GM19455 (cell line): ENCODE measurements around the gene NANOS3.

Experiments
- ATAC-seq: cut with Tn5 transposase; IDR thresholded peaks from one replicate; pipeline ENCODE4 v1.9.1; 2021; ENCODE audit not compliant: unreplicated experiment

Gene NANOS3

DNA sequence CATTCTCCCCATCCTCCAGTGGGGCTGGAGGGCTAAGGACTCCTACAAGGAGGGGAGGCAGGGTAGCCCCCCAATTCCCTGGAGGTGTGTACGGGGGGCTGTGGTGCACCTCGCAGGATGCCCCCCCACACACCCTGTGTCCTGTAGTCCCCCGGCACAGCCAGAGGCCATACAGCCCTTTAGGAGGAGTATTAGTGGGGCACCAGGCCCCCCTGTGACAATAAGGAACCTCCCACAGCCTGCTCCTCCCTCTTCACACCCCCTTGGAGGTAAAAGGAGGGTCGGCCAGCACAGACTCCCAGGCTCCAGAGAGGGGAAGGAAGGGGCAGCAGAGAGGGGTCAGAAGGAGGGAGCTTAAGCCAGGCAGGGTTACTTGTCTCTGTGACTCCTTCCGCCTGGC lies at the start of gene NANOS3:
TSS of gene NANOS3 (plus strand) at position 301 of the 400 bp plus-strand sequence. CDS start 115 bp downstream, outside the sequence.
- ATAC-seq = no peak

DNA sequence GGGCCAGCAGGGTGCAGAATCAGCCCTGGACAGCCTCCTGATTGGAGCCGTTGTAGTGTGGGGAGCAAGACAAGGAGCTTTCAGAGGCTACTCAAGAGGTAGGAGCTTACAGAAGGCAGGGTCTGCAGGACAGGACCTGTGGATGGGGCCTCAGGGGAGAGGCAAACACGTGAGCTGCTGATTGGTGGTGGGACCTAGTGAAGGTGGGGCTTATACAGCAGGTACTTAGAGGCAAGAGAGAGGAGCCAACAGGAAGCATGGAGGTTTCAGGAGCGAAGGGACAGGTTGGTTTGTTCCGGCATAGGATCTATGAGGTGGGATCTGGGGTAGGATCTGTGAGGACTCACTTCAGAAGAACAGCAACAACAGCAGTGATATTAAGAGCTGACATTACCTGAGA lies 49.3 kb upstream of the NANOS3 start:
- no peak for ATAC-seq

DNA sequence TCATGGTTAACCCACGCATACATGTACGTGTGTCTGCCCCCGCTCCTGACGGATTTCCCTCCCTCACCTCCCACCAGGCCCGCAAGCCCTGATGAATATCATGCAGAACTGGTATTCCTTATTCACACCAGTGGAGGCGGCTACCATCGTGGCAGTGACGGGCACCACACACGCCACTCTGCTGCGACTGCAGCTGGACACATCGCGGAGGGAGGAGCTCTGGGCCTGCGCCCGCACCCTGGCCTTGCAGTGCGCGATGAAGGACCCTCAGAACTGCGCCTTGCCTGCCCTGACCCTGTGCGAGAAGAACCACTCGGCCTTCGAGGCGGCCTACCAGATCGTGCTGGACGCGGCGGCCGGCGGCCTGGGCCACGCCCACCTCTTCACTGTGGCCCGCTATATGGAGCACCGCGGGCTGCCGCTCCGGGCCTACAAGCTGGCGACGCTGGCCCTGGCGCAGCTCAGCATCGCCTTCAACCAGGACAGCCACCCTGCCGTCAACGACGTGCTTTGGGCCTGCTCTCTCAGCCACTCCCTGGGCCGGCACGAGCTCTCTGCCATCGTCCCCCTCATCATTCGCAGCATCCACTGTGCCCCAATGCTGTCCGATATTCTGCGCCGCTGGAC lies 46.7 kb upstream of the NANOS3 start:
- ATAC-seq = no peak

DNA sequence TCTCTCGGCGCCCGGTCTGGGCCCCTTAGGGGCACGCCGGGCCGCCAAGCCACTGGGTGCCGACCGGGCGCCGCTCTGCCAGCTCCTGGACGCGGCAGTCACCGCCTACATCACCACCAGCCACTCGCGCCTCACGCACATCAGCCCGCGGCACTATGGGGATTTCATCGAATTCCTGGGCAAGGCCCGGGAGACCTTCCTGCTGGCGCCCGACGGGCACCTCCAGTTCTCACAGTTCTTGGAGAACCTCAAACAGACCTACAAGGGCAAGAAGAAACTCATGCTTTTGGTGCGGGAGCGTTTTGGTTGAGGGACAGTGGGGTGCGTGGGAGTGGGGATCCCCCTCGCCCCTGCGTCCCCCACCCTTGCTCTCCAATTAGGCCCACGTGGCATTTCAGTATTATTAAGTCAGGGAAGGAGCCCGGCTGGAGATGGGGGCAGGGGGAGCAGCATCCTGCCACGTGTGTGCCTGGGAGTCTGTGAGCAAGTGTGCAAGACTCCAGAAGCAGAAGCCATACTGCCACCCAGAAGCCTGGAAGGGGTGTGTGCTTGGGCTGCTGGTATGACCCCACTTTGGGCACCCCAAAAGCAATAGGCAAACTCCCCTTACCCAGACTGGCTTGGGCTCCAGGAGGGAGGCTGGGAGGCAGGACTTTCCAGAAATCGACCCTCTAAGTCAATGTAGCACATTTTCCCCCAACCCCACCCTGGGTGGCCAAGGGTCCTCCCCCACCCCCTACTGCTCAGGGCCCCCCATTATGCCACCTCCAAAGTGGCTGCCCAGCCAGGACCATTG lies 46.0 kb upstream of the NANOS3 start:
- no peak for ATAC-seq

DNA sequence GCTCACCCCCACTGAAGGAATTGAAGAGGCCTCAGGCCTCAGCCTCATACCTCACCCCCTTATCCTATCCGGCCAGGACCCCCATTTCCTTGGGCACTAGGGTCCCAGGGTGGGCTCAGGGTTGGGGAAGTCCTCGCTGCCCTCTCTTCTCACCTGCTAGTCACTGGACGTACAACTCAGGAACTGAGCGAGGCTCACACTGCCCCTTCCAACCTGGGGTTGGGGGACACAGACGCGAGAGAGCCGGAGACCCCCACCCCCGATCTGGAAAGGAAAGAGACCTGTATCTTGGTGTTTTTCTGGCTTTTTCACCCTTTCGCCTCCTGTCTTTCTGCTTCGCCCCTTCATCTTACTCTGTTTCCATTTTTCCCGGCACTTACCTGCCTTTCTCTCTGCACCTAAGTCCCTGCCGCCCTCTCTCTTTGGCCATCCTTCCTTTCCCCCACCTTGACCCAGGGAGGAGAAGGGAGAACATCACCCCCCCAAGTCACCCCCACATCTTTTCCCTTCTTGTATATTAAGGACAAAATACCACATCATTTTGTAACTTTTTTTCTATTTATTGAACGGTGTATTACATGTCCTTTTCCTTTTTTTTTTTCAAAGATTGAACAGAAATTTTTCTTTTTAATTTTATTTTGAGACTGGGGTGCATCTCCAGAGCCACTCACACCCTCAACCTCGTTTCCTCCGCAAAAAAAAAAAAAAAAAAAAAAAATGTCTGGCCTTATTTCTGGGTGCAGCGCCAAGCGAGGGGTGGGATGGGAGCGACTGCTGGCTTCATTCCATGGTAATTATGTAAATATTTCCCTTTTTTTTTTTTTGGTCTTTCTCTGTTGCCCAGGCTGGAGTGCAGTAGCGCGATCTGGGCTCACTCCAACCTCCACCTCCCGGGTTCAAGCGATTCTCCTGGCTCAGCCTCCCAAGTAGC lies 45.1 kb upstream of the NANOS3 start:
- ATAC-seq = no peak

DNA sequence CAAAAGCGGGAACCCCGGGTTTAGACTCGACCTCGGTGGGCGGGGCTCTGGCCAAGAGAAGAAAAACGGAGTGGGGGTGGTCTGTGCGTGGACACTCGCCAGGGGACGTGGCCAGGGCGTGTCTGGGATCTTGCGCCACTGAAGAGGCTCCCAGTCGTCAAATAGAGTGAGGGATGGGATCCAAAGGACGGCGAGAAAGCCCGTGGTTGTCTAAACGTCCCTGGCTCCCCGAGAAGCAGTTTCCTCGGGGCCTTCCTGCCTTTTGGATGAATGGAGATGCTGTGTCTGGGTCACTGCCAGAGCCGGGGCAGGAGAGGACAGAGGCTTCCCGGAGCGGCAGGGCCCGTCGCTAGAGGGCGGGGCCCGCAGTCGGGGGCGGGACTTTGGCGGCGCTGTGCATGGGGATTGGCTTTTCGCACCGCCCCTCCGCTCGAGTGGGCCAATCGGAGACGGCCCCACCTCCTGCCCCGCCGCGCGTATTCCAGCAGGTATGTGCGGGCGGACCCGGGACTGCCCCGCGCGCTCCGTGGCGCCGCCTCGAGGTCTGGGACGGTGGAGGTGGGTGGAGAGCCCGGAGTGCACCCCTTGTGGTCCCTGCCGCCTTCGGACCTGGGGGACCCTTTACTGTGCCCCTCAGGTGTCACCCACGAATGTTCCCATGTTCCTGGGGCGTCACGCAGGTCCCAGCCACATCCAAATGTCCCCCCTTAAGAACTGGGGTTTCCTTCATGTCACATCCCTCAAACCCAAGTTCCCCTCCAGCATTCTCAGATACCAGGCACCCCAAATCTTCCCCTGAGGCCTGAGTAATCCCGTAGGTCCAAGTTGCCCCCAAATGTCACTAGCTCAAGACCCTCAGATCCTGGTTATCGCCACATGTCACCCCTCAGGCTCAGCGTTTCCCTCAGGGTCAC lies 43.3 kb upstream of the NANOS3 start:
- peak; percentile 65 for ATAC-seq

DNA sequence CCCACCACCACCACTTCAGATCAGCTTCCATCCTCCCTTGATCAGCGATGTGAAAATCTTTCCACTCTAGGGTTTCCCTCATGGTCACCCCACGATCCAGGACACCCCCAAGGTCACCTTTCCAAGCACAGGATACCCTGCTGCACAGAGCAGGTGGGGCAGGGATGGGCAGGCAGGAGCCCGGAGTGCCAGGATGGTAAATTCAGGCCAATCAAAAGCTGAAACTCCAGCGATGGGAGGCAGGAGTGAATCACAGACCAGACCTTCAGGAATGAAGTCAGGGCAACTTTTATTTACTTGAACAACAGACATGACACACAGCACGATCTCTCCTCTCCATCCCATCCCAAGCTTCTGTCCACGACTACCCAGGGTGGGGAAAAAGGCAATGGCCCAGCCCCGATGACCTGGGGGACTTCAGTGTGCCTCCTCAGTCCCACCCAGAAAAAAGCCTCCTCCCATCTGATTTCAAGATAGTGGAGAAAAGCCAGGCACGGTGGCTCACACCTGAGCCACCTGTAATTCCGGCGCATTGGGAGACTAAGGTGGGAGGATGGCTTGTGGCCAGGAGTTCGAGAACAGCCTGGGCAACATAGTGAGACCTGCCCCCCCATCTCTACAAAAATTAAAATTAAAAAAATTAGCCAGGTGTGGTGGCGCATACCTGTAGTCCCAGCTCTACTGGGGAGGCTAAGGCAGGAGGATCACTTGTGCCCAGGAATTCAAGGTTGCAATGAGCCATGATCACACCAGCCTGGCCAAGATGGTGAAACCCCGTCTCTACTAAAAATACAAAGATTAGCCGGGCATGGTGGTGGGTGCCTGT lies 42.5 kb upstream of the NANOS3 start:
- no peak for ATAC-seq

DNA sequence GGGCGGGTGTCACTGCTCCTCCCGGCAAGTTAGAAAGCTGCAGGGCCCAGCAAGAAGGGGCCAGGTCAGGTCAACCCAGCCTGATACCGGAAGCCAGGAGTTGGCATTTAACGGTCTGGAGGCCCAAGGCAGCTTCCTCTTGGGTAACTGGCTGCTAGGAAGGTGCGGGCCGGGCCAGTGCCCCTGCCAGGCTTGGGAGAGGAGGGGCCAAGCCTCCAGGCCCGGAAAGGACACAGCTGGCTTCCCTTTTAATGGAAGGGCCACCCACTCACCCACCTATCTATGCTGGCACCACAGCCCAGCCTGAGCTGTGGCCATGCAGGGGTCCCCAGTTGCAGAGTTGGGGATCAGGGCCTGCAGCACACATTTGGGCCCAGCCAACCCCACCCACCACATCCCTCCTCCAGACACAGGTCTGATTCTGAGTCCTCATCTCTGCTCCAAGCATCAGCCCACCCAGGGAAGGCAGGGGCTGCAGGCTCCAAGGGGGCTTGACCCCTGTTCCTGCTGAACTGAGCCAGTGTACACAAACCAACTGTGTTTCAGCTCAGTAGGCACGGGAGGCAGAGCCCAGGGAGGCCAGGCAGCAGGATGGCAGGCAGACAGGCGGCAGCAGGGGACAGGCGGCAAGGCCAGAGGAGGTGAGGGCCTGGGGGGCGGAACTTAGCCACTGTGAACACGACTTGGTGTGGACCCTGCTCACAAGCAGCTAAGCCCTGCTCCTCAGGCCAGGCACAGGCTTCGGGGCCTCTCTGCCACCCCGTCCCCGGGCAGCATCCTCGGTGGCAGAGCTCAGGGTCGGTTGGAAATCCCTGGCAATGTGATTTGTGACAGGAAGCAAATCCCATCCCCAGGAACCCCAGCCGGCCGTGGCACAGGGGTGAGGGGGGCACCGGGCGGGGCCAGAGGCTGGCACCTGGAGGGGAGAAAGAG lies 40.9 kb upstream of the NANOS3 start:
- ATAC-seq = no peak

DNA sequence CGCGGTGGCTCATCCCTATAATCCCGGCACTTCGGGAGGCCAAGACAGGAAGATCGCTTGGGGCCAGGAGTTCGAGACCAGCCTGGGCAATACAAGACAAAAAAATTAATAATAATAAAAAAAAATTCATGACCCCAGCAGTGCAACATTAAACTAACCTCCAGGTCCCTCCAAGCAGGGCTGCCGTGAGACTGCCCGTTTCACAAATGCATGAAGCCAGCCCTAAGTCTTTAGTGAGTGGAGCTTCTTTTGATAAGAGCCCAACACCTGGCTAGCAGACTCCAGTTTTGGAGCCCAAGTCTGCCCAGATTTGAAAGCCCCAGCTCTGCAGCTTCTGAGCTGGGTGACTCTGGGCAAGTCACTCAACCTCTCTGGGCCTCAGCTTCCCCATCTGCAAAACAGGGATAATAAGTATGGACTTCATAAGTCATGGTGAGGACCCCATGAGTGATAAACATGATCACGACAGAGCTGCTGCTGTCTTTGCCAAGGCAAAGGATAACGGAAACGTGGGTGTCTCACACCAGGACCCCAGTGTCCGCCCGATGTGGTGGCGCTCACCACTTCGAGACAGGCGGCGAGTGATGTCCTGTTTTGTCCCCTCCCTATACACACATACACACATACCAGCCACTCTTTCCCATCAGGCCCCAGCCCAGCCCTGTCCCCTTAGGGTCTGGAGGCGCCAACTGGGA lies 38.4 kb upstream of the NANOS3 start:
- no peak for ATAC-seq

DNA sequence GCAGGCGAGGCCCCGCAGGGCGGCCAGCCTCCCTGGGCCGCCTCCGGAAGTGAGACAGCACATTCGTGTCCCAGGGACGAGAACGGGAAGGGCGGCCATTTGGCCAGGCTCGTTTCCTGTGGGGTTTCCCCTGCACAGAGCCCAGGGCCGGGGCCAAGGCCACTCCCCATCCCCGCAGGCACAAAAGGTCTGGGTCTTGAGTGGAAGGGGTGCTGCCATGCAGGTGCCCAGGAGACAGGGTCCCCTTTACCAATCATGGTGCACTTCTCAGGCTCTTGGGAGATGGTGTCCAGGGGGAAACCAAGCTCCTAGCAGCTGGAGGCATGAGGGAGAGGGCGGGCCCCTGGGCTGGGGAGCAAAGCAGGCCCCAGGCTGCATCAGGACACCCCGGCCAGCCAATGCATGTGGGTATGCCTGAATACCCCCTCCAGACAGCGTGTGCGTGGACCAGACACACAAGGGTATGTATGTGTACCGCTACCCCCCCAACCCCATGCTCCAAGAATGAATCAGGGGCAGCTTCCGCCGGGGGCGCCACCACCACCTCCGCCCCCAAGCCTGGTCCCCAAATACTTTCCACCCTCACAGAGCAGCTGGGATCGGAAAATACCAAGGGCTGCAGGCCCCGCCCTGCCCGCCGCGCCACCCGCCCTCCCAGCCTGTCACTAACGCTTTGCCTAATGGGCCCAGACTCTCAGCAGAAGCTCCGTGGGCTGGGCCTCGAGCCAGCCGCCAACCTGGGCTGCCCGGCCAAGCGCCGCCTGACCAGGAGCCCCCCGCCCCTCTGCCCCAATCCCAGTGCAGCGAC lies 37.6 kb upstream of the NANOS3 start:
- ATAC-seq = no peak

DNA sequence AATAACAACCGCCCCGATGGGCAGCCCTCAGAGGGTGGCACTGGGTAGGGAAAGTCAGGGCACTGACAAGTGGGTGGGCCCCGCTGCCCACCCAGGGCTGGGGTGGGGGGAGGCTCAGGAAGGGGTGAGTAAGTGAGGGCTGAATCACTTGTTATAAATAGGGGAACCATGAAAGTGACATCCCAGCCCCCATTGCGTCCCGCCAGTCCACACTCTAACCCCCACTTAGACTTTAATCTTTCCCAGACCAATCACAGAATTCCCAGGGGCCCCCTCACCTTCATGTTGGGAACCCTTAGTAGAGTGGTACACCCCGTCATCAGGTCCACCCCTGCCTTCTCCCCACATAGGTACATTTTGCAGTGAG lies 37.0 kb upstream of the NANOS3 start:
- ATAC-seq = no peak

DNA sequence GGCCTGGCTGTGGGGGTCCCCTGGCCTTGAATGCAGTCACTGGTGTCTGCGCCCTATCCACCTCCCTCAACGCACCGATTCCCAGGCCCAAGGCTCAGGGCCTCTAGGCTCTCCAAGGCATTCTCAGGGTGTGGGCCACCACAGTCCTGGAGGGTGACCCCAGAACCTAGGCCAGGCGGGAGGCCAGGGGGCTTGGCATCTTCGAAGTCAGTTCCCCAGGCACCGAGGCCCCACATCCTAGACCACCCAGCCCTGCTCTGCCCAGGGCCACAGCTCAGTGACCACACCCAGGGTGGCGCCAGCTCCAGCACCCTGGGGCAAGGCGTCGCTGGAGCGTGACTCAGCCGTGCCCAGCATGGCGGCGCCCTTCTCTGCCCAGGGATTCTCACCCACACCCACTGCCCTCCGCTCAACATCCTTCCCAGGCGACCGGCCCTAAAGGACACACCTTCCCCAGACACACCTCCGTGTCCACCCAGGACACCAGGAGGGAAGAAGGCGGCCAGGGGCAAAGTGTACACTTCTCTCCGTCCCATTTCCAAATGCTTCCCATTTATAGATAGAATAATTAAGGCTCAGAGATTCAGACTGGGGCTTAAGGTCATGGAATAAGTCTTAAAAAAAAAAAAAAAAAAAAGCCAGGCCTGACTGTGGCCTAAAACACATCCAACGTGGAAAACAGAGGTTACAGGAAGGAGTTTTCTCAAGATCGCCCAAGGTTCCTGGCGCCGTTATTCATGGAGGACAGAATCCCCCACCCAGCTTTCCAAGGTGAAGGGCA lies 36.4 kb upstream of the NANOS3 start:
- ATAC-seq = no peak

DNA sequence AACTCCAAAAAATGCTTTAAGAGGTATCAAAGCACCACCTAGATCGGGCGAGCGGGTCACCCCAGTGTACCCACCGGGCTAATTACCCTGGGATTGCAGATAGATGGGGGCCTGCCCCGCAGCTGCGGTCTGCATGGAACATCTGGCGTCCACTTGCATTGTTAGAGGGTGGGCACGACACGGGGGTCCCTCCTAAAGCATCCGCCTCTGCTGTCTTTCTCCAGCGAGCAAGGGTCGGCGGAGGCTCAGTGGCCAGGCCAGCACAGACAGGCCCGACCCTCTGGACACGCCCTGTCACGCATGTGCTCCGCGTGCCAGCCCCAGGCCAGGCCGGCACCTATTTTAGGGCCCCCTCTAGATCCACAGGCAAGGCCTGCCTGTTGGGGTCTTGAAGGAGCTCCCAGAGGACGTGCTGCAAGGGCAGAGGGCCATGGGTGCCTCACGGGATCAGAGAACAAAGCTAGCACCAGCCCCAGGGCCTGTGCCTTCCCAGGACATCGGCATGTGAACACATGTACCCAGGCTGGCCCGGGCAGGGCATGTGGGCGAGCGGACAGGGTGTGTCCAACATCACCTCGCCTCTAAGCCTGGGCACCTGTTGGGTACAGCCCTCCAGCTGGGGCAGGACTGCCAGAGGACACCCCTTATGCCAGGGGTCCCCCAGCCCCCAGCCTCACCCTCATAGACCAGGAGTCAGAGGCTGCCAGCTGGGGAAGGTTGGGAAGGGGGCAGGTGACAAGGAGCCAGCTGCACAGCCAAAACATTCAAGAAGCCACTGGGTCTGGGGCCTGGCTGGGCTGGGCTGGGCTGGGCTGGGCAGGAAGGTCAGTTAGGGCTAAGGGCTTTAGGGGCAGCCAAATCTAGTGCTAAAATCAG lies 35.6 kb upstream of the NANOS3 start:
- ATAC-seq = no peak

DNA sequence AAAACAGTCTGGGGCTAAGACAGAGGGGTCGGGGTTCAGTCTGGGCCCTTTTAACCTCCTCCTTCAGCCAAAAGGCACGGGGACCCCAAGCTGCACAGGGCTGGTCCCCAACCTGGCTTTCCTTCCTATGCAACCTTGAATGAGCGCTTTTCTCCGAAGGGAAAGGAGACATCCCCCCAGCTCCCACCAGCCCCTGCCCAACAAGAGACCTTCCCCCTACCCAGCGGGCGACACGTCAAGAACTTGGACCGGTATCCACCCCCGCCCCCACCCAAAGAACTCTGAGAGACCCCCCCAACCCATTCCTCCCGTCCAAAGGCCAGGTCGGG lies 35.0 kb upstream of the NANOS3 start:
- no peak for ATAC-seq

DNA sequence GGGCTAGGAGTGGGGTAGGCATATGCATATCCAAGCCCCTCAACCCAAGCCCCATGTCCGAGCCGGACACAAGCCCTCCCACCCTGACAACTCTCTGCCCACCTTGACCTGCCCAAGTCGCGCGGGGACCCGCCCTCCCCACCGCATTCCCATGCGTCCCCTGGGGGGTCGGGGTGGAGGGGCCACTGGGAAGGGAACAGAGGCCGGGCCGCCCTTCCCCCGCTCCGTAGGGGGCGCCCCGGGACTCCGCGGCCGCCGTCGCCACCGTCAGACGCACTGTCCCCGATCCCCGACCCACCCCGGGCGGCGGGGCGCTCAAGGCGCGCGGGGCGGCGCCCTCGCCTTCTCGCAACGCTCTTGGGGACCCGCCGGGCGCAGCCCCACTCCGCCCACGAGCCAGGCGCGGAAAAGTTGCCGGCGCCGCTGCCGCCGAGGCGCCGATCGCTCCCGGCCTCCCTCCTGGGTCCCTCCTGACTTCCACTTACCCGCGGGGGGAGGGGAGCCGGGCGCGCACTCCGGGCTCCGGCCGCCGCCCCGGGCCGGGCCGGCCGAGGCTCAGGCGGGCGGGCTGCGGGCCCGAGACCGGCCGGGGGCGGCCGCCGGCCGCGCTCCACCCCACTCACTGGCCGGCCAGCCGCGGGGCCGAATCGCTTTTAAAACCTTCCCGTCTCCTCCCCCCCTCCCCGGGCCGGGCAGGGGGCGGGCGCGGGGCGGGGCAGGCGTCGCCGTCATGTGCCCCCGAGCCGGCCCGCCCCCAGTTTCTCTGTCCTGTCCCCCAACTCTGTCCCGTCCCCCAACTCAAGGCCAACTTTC lies 34.4 kb upstream of the NANOS3 start:
- no peak for ATAC-seq
